Skeletal muscle satellite cell (primary cell): ENCODE measurements around the gene USPL1.
A peak's percentile ranks its signal among the peaks of the same experiment; 100 is the strongest.

Experiments
- H3K27me3 ChIP-seq: 2 replicates; pipeline ENCODE4 v1.7.0; 2013; ENCODE audit warnings: low read length; ENCODE audit not compliant: control insufficient read depth, insufficient read depth
- H3K36me3 ChIP-seq: 2 replicates; pipeline ENCODE4 v1.7.0; 2013; ENCODE audit warnings: mild to moderate bottlenecking, control low read depth, low read length; ENCODE audit not compliant: insufficient read depth
- H3K4me1 ChIP-seq: 2 replicates; pipeline ENCODE4 v1.7.0; 2013; ENCODE audit warnings: low read length; ENCODE audit not compliant: control insufficient read depth, insufficient read depth
- H3K4me2 ChIP-seq: 2 replicates; pipeline ENCODE4 v1.7.0; 2013; ENCODE audit warnings: mild to moderate bottlenecking, low read length
- H3K4me3 ChIP-seq: 2 replicates; pipeline ENCODE4 v1.7.0; 2013; ENCODE audit warnings: low read length
- H3K9ac ChIP-seq: 2 replicates; pipeline ENCODE4 v1.7.0; 2013; ENCODE audit warnings: mild to moderate bottlenecking, low read depth, low read length, moderate library complexity
- H3K9me3 ChIP-seq: replicated peaks from 2 replicates; pipeline ENCODE4 v1.7.0; 2013; ENCODE audit warnings: mild to moderate bottlenecking, control low read depth, low read length

The USPL1 gene

GRCh38 chr13:30618186-30618929 is 638 bp downstream of the USPL1 start:
- Histone ChIP-seq H3K27me3 (no peaks in the 10 kb centered on the region), H3K9ac (peak overlapping the region; percentile 96), H3K4me3 (peak overlapping the region; percentile 97), H3K9me3 (no peaks in the 10 kb centered on the region), H3K4me1 (peaks cover 22% of the 10 kb centered on the region), H3K36me3 (peaks cover 1% of the 10 kb centered on the region), H3K4me2 (peak overlapping the region; percentile 90)

DNA sequence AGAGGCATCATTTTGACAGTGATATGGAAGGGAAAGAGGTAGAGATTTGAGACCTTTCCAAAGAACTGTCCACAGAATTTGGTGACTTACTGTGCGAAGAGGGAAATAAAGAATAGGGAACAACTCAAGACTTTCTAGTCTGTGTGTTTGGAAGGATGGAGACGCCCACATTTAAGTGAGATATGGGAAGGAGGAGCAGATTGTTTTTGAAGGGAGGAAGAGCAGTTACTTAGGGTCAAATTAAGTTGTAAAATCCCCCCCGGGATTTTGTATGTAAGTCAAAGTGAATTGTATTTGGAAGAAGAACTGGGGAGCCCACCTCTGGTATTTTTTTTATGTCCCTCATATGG is 1.2 kb downstream of the USPL1 start:
- Histone ChIP-seq H3K27me3 (no peaks in the 10 kb centered on the region), H3K4me2 (peak overlapping the region; percentile 90), H3K36me3 (peaks cover 7% of the 10 kb centered on the region), H3K9me3 (no peaks in the 10 kb centered on the region), H3K4me1 (peaks cover 22% of the 10 kb centered on the region), H3K4me3 (peak overlapping the region; percentile 97), H3K9ac (peak overlapping the region; percentile 96)

GRCh38 chr13:30619731-30620130 is 2.0 kb downstream of the USPL1 start:
- Histone ChIP-seq H3K4me1 (peaks cover 22% of the 10 kb centered on the region), H3K4me3 (peak overlapping the region; percentile 97), H3K9me3 (no peaks in the 10 kb centered on the region), H3K4me2 (peak overlapping the region; percentile 90), H3K27me3 (no peaks in the 10 kb centered on the region), H3K9ac (peak overlapping the region; percentile 30), H3K36me3 (peaks cover 15% of the 10 kb centered on the region)

DNA sequence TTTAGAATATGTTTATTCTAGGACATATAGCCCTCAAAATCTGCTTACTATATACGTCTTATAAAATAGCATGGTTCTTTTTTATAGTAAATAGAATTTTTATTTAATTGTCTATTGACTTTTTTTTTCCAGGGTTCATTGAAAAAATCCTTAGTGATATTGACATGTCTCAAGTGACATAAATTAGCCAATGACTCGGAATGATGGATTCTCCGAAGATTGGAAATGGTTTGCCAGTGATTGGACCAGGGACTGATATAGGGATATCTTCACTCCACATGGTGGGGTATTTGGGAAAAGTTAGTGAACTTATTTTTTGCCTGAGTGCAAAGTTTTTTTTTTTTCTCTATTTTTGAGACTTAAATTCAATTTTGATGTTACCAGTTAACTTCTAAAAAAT is 3.2 kb downstream of the USPL1 start:
- peak overlapping the region; percentile 90 for H3K4me2 ChIP-seq
- peaks cover 20% of the 10 kb centered on the region for H3K36me3 ChIP-seq
- no peaks in the 10 kb centered on the region for H3K27me3 ChIP-seq
- no peak overlapping the region for H3K4me3 ChIP-seq
- H3K9me3 ChIP-seq = no peaks in the 10 kb centered on the region
- peak overlapping the region; percentile 30 for H3K9ac ChIP-seq
- H3K4me1 ChIP-seq = peaks cover 15% of the 10 kb centered on the region

DNA sequence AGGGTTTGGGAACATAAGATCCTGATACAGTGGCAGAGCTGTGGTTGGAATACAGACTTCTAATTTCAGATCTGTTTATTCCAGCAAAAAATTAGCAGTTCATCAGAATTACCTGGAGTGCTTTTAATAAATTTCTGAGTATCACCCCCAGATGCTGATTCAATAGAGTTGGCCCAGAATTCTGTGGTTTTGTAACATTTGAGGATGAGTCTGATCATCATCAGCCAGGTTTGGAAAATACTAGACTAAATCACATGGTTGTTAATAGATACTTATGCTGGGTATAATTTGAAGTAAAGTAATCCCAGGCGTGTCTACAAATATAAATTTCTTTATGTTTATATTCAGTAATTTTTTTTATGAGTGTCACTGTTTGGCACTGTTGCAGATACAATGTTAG is 4.8 kb downstream of the USPL1 start:
- Histone ChIP-seq H3K4me3 (no peak overlapping the region), H3K4me1 (peaks cover 15% of the 10 kb centered on the region), H3K36me3 (peaks cover 20% of the 10 kb centered on the region), H3K9me3 (no peaks in the 10 kb centered on the region), H3K4me2 (no peak overlapping the region), H3K27me3 (no peaks in the 10 kb centered on the region), H3K9ac (no peak overlapping the region)

DNA sequence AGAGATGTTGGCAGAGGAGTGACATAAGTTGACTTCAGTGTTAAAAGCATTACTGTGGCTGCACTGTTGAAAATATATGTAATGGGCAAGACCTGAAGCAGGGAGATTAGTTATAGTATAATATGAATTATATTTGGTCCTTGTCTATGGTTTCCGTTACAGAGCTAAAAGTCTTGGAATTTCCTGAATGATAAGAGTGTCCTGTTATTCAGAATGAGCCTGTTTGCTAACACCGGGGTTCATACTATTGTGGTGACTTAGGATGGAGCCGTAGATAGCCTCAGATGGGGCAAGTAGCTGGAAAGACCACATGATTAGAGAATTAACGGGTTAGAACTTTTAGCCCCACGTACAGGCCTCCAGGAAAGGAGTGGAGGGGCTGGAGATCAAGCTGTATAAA is 5.7 kb downstream of the USPL1 start:
- Histone ChIP-seq H3K36me3 (peaks cover 20% of the 10 kb centered on the region), H3K9me3 (no peaks in the 10 kb centered on the region), H3K4me1 (peaks cover 15% of the 10 kb centered on the region), H3K9ac (no peak overlapping the region), H3K4me3 (no peak overlapping the region), H3K27me3 (no peaks in the 10 kb centered on the region), H3K4me2 (no peak overlapping the region)

DNA sequence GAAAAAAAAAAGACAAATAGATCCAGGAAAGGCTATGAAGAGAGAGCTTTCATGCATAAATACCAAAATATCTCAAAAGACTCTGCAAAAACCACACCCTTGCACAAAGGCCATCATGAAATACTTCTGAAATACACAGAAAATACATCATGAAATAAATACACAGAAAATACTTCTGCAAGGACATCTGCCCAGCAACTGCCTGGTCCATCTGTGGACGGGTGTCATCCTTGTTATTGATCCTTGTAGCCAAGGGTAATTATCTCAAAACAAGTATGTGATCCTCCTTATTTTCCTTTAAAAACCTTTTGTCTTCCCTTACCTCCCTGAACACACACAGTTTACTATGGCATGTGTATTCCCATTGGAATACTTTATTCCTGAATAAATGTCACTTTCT is 6.9 kb downstream of the USPL1 start:
- peaks cover 24% of the 10 kb centered on the region for H3K36me3 ChIP-seq
- no peak overlapping the region for H3K9ac ChIP-seq
- H3K4me3 ChIP-seq = no peak overlapping the region
- H3K4me1 ChIP-seq = peaks cover 11% of the 10 kb centered on the region
- H3K27me3 ChIP-seq = no peaks in the 10 kb centered on the region
- H3K9me3 ChIP-seq = no peaks in the 10 kb centered on the region
- no peak overlapping the region for H3K4me2 ChIP-seq

DNA sequence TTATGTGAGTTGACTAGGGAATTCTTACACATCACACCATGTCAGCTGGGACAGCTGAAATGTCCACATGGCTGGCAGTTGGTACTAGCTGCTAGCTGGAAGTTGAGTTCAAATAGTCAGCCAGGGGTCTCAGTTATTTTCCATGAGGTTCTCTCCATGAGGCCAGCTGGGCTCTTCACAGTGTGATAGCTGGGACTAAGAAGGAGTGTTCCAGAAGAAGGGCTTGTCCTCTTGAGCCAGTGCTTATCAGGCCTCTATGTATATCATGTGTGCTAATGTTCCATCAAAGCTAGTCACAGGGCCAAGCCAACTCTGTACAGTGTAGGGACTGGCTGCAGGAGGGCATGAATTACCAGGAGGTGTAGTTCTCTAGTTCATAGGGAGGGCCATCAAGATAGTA is 11.8 kb downstream of the USPL1 start:
- H3K9me3 ChIP-seq = no peaks in the 10 kb centered on the region
- H3K9ac ChIP-seq = no peak overlapping the region
- peaks cover 40% of the 10 kb centered on the region for H3K36me3 ChIP-seq
- no peak overlapping the region for H3K4me3 ChIP-seq
- H3K4me1 ChIP-seq = no peaks in the 10 kb centered on the region
- no peaks in the 10 kb centered on the region for H3K27me3 ChIP-seq
- no peak overlapping the region for H3K4me2 ChIP-seq

DNA sequence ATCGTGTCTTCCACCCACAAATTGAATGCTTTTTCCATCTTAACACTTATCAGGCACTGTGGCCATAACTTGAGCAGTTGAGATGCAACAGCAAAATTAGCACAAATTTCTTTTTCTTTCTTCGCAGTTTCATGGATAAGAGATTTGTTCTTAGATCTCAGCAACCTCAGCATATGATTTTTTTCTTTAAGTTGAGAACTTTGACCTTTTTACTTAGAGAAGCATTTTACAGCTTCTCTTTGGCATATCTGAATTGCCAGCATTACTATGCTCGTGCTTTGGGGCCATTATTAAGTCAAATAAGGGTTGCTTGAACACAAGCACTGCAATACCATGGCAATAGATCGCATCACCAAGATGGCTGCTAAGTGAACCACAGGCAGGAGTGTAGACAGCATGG is 16.1 kb downstream of the USPL1 start:
- H3K27me3 ChIP-seq = no peaks in the 10 kb centered on the region
- H3K4me2 ChIP-seq = no peak overlapping the region
- peaks cover 33% of the 10 kb centered on the region for H3K36me3 ChIP-seq
- H3K9ac ChIP-seq = no peak overlapping the region
- H3K4me1 ChIP-seq = no peaks in the 10 kb centered on the region
- H3K9me3 ChIP-seq = no peaks in the 10 kb centered on the region
- H3K4me3 ChIP-seq = no peak overlapping the region

GRCh38 chr13:30634838-30635237 is 17.1 kb downstream of the USPL1 start:
- Histone ChIP-seq H3K36me3 (peaks cover 33% of the 10 kb centered on the region), H3K9me3 (no peaks in the 10 kb centered on the region), H3K4me2 (no peak overlapping the region)

DNA sequence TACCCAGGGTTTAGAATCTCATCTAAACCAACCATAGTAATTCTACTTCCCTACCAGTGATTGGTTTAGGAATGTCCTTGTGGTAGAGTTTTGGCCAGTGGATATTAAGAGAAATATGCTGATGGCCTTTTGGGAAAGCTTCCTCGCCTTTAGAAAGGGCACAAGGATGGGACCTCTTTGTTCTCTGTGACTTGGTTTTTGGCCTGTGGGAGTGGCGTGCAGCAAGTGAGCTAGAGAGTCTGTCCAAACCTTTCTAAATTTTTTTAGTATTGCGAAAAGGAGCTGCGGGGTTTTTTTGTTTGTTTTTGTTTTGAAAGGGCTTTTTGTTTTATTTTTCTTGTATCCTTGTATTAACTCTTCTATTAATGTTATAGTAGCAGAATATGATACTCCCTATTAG is 20.6 kb downstream of the USPL1 start:
- Histone ChIP-seq H3K4me3 (no peak overlapping the region), H3K9ac (no peak overlapping the region), H3K36me3 (peaks cover 30% of the 10 kb centered on the region), H3K4me2 (no peak overlapping the region), H3K9me3 (no peaks in the 10 kb centered on the region), H3K27me3 (no peaks in the 10 kb centered on the region), H3K4me1 (peaks cover 4% of the 10 kb centered on the region)

More at GRCh38 chr13:30634838-30635237, 17.1 kb downstream of the USPL1 start:
- H3K9ac ChIP-seq = no peak overlapping the region
- H3K4me1 ChIP-seq = peaks cover 4% of the 10 kb centered on the region
- no peaks in the 10 kb centered on the region for H3K27me3 ChIP-seq
- no peak overlapping the region for H3K4me3 ChIP-seq

- Histone ChIP-seq H3K27me3 (no peaks in the 10 kb centered on the region), H3K9me3 (no peaks in the 10 kb centered on the region), H3K4me2 (no peak overlapping the region), H3K4me3 (no peak overlapping the region), H3K9ac (no peak overlapping the region), H3K36me3 (peaks cover 29% of the 10 kb centered on the region), H3K4me1 (peaks cover 4% of the 10 kb centered on the region)
These were observed 22.0 kb downstream of the USPL1 start for GRCh38 chr13:30639671-30640070.
